GM18519 (cell line): ENCODE results near the gene ST6GALNAC3.

ENCODE experiments used
- ATAC-seq: cut with Tn5 transposase; IDR thresholded peaks from one replicate; pipeline ENCODE4 v1.9.1; 2021; ENCODE audit warnings: mild to moderate bottlenecking, moderate library complexity; ENCODE audit not compliant: unreplicated experiment, low FRiP score

The ST6GALNAC3 gene

GRCh38 chr1:76477156-76477555, 402.6 kb downstream of the ST6GALNAC3 start:
- ATAC-seq, result no peak

- ATAC-seq, result no peak
Measured at GRCh38 chr1:76480827-76481226, 406.3 kb downstream of the ST6GALNAC3 start.

DNA sequence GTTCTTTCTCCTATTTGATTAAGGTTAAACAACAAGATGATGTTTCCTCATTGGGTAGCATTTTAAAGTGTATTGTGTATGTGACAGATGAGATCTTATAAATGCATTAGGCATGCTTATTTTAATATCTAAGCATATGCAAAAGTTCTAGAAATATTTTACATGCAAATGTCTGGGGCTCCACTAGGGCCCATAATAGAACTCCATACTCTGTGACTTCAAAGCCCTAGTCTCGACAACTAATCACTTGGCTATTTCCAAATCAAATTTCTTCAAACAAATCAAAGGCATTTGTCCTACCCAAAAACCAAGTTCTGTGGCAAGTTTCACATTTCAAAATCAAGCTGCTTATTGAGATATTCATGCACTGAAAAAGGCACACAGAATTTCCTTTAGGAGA, 407.1 kb downstream of the ST6GALNAC3 start:
- no peak for ATAC-seq

DNA sequence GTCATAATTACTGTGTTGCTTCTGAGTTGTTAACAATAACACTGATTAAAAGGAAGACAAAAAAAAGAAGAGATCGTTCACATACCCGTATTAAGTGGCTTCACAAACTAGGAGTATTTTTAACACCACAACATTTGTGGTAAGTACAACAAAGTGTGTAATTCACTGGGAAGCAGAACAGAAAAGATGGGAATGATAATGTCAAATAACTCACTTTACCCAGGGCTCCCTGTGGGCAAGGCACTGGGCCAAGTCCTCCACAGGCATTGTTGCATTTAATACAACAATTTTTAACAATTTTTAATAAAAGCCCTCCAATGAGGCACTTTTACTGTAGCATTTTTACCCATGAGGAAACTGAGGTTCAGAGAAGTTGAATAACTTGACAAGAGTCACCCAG, 407.7 kb downstream of the ST6GALNAC3 start:
- no peak for ATAC-seq

DNA sequence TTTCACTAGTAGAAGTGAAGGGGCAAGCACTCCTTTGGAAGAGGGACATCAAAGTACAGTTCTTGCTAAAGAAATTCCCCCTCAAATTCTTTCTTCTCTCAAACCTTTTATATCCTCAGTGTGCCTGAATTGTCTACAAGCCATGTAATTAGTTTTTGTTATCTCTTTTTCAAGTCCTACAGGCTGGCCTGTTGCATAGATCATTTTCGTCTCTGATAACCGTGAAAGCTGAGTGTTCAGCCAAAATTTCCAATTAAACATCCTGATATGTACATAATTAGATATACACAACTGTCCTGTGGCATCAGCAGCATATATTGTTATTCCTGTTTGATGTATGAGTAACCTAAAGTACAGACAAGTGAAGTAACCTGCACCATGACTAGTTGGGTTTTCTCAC, 417.2 kb downstream of the ST6GALNAC3 start:
- no peak for ATAC-seq

DNA sequence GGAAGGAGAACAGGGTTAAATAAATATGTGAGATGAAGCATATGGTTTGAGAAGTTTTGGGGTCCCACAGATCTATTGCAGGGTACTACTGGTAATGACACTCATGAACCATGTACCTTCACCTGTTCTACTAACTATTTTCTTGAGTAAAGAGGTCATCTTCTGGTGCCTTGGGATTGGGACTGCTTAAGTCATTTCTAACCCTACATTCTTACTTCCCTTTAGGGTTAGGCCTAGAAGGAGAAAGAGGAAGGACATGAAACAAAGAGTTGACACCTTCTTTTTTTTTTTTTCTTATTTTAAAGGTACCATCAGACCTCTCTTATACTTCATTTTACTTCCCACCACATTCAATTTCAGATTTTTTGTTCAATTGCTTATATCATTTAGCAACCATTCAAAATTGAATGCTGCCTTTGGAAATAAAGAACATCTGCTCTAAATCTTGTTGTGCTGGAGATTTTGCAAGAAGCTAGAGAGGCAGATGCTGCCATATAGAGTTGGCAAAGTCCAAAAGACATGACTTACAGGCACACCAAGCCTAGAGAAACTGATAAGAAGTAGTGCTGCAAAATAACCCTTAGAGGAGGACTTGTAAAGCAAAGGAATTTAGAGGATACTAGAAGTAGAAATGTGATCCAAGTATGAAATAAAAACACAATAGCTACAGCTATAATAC, 418.3 kb downstream of the ST6GALNAC3 start:
- no peak for ATAC-seq

GRCh38 chr1:76494807-76495206, 420.3 kb downstream of the ST6GALNAC3 start:
- peak; percentile 82 for ATAC-seq

- ATAC-seq, result no peak
Measured at GRCh38 chr1:76496871-76497270, 422.3 kb downstream of the ST6GALNAC3 start.

DNA sequence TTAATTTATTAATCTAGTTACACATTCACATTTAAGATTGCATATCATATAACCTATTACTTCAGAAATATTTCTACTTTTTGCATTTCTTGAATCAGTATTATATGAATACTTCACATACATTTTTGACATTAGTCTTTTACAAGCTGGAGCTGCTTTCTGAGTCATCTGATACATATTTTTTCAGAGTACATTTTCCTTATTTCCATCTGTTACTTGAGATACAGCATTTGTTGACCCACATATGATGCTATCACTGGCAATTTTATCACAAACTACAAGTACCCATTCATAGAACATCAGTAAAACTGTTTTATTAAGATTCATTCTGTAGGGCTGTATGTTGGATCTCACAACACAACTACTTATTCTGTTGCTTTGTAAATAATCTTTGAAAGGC, 425.6 kb downstream of the ST6GALNAC3 start:
- no peak for ATAC-seq

DNA sequence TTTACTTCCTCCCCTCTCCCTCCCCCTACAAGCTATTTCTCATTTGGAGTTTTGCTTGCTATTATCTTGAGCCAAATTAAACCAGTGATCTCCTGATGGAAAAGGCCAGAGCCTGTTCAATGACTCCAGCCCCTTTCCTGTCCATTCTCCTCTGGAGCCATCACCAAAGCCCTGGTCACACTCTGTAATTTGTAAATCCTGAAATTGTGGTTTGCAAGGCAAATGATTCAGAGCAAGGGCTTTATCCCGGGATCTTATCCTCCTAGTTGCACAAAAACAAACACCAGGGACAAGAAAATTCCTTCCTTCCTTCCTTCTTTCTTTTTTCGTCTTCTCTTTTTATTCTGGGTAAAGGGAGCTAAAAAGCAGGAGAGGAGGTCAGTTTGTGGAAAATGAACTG, 426.6 kb downstream of the ST6GALNAC3 start:
- no peak for ATAC-seq

GRCh38 chr1:76501586-76502219, 427.2 kb downstream of the ST6GALNAC3 start:
- ATAC-seq, result no peak

DNA sequence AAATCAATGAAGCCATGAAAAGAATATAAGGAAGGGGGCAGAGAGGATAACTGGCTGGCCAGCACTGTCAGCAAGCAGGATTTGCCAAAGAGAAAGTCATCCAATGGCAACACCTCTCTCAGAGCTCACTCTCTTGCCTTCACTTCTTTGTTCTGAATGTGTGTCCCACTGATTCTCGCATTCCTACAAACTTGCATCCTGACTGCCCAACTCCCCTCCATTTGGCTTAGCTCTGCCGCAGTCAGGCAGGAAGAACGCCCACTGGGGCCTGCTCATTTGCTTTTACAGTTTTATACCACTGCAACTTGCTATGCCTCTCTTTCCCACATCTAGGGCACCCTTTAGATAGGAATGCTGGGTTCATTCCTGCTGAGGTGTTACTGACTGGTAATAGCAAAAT, 428.6 kb downstream of the ST6GALNAC3 start:
- no peak for ATAC-seq

- no peak for ATAC-seq
Measured at GRCh38 chr1:76503736-76504135, 429.2 kb downstream of the ST6GALNAC3 start.

GRCh38 chr1:76507376-76507775, 432.8 kb downstream of the ST6GALNAC3 start:
- no peak for ATAC-seq

DNA sequence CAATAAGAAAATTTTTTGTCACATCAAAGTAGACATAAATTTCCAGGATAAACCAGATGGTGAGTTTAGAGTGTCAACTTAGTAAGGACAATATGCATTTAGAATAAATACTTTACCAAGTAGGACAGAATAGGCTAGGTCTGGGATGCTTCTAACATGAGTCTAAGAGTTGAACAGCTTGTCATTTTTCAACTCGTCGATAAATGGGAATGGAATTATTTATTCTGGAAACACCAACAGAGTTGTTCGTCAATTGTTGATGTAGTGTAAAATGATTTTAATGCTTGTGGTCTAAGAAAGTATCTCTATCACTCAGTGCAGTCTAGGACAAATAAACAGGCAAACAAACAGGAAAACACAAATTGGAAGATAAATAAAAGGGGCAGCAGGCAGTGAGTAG, 434.3 kb downstream of the ST6GALNAC3 start:
- no peak for ATAC-seq

DNA sequence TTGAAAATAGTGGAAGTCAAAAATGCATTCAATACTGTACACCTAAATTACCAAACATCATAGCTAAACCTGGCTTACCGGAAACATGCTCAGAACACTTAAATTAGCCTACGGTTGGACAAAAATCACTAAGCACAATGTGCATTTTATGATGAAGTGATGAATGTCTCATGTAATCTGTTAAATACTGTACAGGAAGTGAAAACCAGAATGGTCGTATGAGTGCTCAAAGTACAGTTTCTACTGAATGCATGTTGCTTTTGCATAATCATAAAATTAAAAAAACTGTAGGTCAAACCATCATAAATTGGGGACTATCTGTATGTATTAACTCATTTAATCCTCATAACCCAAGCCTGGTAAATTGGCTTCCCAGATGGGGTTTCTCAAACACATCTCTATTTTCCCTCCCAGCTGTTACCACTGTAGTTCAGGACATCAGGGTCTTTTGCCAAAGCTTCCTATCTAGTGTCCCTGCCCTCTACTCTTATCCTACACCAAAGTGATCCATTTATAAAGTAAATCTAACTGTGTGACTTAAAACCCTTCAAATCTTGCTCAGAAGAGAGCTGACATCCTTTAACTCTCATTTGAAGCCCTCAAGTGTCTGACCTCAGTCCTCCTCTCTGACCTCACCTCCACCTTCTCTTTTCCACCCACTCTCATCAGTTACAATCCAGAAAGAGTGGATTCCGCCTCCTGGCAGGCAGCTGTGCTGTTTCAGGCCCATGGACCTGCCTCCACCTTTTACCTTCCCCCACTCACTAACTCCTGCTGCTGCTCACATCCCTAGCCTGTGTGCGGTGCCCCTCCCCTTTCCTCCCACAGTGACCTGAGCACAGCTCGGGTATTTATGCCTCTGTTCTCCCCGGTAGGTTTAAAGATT, 436.4 kb downstream of the ST6GALNAC3 start:
- ATAC-seq, result no peak

DNA sequence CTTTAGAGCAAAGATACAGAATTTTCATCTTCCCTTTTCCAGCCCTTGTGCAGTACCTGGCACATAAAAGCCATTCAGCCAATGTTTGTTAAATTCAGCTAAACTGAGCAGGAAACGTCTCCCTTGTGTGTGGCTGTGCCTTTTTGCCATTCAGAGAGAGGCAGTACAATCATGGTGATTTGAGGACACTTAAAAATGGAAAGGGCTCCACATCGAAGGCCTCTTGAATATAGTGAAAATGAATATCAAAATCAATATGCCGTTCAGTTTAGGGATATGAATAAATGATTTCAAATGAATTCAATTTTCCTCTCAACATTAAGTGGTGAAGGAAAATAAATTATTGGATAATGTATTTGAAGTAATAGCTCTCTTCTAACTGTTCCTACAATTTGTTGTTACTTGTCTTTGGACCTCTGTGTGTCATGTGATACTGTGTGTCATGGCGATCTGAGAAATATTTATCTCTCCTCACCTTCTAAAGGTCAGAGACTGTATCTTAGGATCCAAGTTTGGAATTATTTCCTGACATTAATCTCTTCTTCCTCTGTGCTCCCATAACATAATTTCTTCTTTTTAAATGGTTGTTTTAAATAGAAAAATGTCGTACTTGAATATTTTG, 437.1 kb downstream of the ST6GALNAC3 start:
- no peak for ATAC-seq

DNA sequence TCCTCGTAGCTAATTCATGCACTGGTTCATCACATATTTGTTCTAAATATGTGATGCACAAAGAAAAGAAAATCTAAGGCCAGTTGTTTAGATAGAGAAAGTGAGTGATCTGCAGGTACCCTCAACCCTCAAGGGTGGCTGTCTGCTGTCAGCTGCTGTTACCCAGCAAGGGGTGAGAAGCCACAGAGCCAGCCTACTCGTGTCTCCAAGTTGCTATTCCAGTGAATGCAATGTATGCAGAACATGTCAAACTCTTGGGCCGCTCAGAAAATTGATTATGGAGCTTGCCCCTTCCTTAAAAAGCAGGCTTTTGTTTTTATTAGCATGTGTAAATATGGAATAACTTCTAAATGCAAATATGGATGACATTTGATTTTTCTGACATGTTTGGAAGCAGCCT, 456.4 kb downstream of the ST6GALNAC3 start:
- ATAC-seq, result no peak

DNA sequence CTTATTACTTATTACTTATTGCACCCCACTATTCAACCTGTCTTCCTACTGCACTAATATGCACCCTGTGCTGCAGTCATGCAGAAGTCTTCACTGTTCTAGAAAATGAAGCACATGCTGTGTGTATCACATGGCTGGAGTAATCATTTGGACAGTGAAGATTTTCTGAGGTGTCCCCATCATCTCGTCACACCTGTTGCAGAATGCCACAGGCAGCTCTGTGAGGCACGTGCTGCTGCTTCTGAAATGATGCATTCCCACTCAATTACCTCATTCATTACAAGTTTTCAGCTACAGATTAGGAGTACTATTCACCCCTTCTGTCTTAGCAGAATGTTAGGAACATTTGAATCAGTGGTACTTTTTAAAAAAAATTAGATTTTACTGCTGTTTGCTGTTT, 467.1 kb downstream of the ST6GALNAC3 start:
- ATAC-seq, result no peak

DNA sequence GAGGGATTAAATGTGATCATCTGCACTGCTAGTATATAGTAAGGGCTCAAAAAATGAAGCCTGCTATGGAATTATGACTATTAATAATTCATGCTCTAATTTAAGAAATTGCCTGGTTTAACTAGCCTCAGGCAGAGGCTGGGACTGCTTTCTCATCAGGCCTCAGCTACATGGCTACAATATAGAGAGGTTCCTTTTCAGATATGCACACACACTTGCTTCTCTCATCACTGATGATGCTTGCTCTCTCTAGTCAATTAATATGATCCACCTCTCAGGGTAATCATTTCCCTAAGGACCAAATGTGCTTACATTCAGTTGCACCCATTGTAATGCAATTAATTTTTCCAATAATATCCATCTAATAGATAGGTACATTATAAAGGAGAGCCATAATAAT, 467.8 kb downstream of the ST6GALNAC3 start:
- no peak for ATAC-seq

DNA sequence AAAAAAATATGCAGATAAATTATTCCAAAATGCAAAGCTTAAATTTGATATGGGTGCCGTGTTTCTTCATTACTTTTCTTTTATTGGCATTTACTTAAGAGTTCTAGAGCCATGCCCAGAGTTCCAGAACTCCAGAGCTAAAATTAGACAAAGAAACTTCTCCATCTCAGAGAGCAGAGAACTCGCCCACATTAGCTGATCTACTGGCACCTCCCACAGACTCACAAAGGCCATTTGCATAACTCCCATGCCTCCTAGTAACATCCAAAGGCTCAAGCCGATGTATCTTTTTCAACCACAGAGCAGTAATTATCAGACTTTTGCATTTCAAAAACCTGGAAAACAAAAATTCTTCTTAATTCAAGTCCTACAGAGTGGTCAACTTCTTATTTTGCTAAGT, 468.9 kb downstream of the ST6GALNAC3 start:
- no peak for ATAC-seq
